PC-3 (cell line): ENCODE measurements around the gene YWHAH. TPM values are rescaled to one million over a fixed set of nuclear protein-coding genes. Genes with fewer than 3 reads are reported as not detected.

Experiments used
- ATAC-seq: fragments of 200-7000 bp; cut with Tn5 transposase; 2 replicates; pipeline ENCODE4 v1.9.1; 2020; ENCODE audit warnings: mild to moderate bottlenecking, moderate library complexity
- BruUV-seq: library from RNA; stranded (reverse); fragments of 400-500 nt; replicated peaks from 2 replicates; lab custom pipeline; 2021; lab: Mats Ljungman, UMichigan
- CTCF ChIA-PET: fragments of 300-600 bp; sonication (Branson Sonifier 250); formaldehyde crosslinking; loops from one replicate; lab custom pipeline; 2022; ENCODE audit warnings: antibody characterized with exemption; lab: Charles Lee
- POLR2A ChIA-PET: fragments of 300-600 bp; sonication (Branson Sonifier 250); formaldehyde crosslinking; loops from one replicate; lab custom pipeline; 2022; ENCODE audit warnings: antibody characterized with exemption; ENCODE audit not compliant: unreplicated experiment; lab: Charles Lee
- DNase-seq: peaks from one replicate; pipeline ENCODE4 v3.0.0-alpha.2; 2015
- H2AFZ ChIP-seq: fragments of 300-600 bp; sonication (generic); 2 replicates; pipeline ENCODE4 v1.6.0; 2016; ENCODE audit warnings: antibody characterized with exemption, low read length
- H3F3A ChIP-seq: fragments of 300-600 bp; sonication (generic); one replicate; pipeline ENCODE4 v1.6.0; 2017; ENCODE audit warnings: antibody characterized with exemption, low read length, control low read depth, mild to moderate bottlenecking; ENCODE audit not compliant: unreplicated experiment
- H3K27ac ChIP-seq: fragments of 300-600 bp; sonication (generic); 2 replicates; pipeline ENCODE4 v1.5.1; 2016; ENCODE audit warnings: mild to moderate bottlenecking, low read length
- H3K27me3 ChIP-seq: fragments of 300-600 bp; sonication (generic); 2 replicates; pipeline ENCODE4 v1.6.1; 2016; ENCODE audit warnings: low read length, mixed read lengths
- H3K36me3 ChIP-seq: fragments of 300-600 bp; sonication (generic); 2 replicates; pipeline ENCODE4 v1.6.1; 2016; ENCODE audit warnings: low read depth, mixed run types, low read length, mixed read lengths
- H3K4me1 ChIP-seq: fragments of 300-600 bp; sonication (generic); 2 replicates; pipeline ENCODE4 v1.5.1; 2016; ENCODE audit warnings: low read length; ENCODE audit not compliant: insufficient read depth
- H3K4me2 ChIP-seq: fragments of 300-600 bp; sonication (generic); 2 replicates; pipeline ENCODE4 v1.6.0; 2016; ENCODE audit warnings: low read length
- H3K4me3 ChIP-seq: fragments of 300-600 bp; sonication (generic); 2 replicates; pipeline ENCODE4 v1.5.1; 2016; ENCODE audit warnings: mild to moderate bottlenecking, low read length, mixed read lengths
- H3K79me2 ChIP-seq: fragments of 300-600 bp; sonication (generic); 2 replicates; pipeline ENCODE4 v1.6.1; 2017; ENCODE audit warnings: low read length, mixed read lengths
- H3K9ac ChIP-seq: fragments of 300-600 bp; sonication (generic); 2 replicates; pipeline ENCODE4 v1.6.0; 2016; ENCODE audit warnings: mild to moderate bottlenecking, low read length
- H3K9me2 ChIP-seq: fragments of 300-600 bp; sonication (generic); replicated peaks from 2 replicates; pipeline ENCODE4 v1.6.1; 2016; ENCODE audit warnings: mixed run types, low read length, mixed read lengths
- H3K9me3 ChIP-seq: fragments of 300-600 bp; sonication (generic); 2 replicates; pipeline ENCODE4 v1.6.1; 2016; ENCODE audit warnings: low read length, mixed read lengths
- H4K20me1 ChIP-seq: fragments of 300-600 bp; sonication (generic); 2 replicates; pipeline ENCODE4 v1.6.1; 2016; ENCODE audit warnings: low read length, mixed read lengths
- CTCF ChIP-seq: fragments of 300-600 bp; sonication (generic); conservative IDR thresholded peaks from 2 replicates; pipeline ENCODE4 v1.5.1; 2017; ENCODE audit warnings: antibody characterized with exemption, low read depth, mild to moderate bottlenecking, low read length
- EZH2 ChIP-seq: fragments of 300-600 bp; sonication (generic); IDR thresholded peaks from one replicate; pipeline ENCODE4 v1.6.1; 2017; ENCODE audit warnings: antibody characterized with exemption, mild to moderate bottlenecking, low read length; ENCODE audit not compliant: unreplicated experiment
- EZH2phosphoT487 ChIP-seq: fragments of 300-600 bp; sonication (generic); IDR thresholded peaks from 2 replicates; pipeline ENCODE4 v1.6.1; 2018; ENCODE audit warnings: mild to moderate bottlenecking, antibody characterized with exemption, low read length, borderline replicate concordance
- intact Hi-C: fragments of 100-400 bp; cut with micrococcal nuclease; formaldehyde crosslinking; loops from 2 replicates; pipeline ENCODE4 v1.9.0; 2023
- total RNA-seq: library from RNA; depleted of rRNA; stranded (reverse); fragments of >200 nt; gene quantifications from 2 replicates; pipeline ENCODE4 v1.2.3, GENCODE V29; 2014

The YWHAH gene
- total RNA-seq, 1 experiment from 2014 or later, result 75.0 TPM

DNA sequence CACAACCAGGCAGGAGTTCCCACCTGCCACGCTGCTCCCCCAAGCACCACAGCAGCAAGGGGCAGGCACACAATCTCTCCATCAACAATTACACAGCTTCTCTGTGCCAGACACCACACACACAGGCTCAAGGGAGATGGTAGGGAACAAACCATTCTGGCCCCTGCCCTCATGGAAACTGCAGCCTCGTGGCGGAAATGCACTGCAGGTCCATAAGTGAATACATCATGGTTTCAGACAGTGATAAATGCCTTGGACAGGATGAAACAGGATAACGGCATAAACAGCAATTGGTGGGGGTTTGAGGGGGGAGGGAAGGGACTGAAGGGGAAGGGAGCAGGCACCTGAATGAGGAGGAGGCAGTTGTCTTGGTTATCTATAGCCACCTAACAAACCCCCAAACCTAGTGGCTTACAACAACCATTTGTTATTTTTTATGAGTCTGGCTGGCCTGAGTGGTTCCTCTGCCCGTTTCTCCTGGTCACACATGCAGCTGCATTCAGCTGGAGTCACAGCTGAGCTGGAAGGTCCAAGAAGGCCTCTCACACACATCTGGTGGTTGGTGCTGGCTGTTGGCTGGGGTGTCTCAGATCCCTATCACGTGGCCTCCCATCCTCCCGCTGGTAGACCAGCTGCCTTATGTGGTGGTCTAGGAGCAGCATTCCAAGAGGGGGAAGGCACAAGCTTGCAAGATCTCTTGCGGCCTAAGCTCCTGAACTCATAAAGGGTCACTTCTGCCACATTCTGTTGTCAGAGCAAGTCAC lies 15.0 kb upstream of the YWHAH start:
- CTCF ChIA-PET, result no interaction called here
- H3K27me3 ChIP-seq, result no peaks in the 10 kb centered on the region

DNA sequence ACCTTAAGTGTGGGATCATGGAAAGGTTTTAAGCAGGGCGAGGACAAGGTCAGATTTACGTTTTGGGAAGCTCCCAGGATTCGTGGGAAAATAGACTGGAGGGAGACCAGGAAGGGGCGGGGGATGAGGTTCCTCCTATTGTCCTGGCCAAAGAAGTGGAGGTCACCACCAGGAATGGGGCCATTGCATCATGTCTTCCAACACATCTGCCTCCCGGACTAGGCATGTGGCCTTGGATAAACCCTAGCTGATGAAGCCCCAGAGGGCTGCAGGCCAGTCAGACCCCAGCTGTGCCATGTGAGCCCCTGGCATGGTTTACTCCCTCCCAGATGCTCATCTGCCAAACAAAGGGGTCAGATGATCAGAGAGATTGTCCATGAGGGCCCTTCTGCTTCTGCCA lies 11.5 kb upstream of the YWHAH start:
- Histone ChIP-seq H3K79me2 (no peaks in the 10 kb centered on the region), H3K9ac (no peak overlapping the region), H3K27me3 (no peaks in the 10 kb centered on the region), H3F3A (no peaks in the 10 kb centered on the region), H3K9me3 (no peaks in the 10 kb centered on the region), H4K20me1 (no peaks in the 10 kb centered on the region), H3K4me3 (no peak overlapping the region), H3K4me2 (no peak overlapping the region), H2AFZ (no peak overlapping the region), H3K27ac (no peak overlapping the region), H3K36me3 (no peaks in the 10 kb centered on the region), H3K4me1 (no peaks in the 10 kb centered on the region), H3K9me2 (no peaks in the 10 kb centered on the region)
- ChIA-PET CTCF (no interaction called here), POLR2A (no interaction called here)
- DNase-seq, result no peak
- BruUV-seq, result no TSS peak
- intact Hi-C loops, result no loop called here
- TF ChIP-seq CTCF, result no peak
- TF ChIP-seq EZH2phosphoT487, result no peak
- no peak for TF ChIP-seq EZH2
- no peak for ATAC-seq

More for the DNA sequence above, 15.0 kb upstream of the YWHAH start:
- no peaks in the 10 kb centered on the region for H3K9me3 ChIP-seq
- H3K4me2 ChIP-seq, result no peak overlapping the region
- H4K20me1 ChIP-seq, result no peaks in the 10 kb centered on the region
- no TSS peak for BruUV-seq
- H3K4me3 ChIP-seq, result no peak overlapping the region
- H3K9me2 ChIP-seq, result no peaks in the 10 kb centered on the region
- no peak overlapping the region for H3K9ac ChIP-seq
- H3K27ac ChIP-seq, result no peak overlapping the region
- no peak for TF ChIP-seq EZH2
- TF ChIP-seq EZH2phosphoT487, result no peak
- no peak for TF ChIP-seq CTCF
- no peaks in the 10 kb centered on the region for H3K4me1 ChIP-seq
- H2AFZ ChIP-seq, result no peak overlapping the region
- POLR2A ChIA-PET, result no interaction called here
- ATAC-seq, result no peak
- no peaks in the 10 kb centered on the region for H3F3A ChIP-seq
- no peak for DNase-seq
- no peaks in the 10 kb centered on the region for H3K79me2 ChIP-seq
- intact Hi-C loops, result no loop called here
- H3K36me3 ChIP-seq, result no peaks in the 10 kb centered on the region

DNA sequence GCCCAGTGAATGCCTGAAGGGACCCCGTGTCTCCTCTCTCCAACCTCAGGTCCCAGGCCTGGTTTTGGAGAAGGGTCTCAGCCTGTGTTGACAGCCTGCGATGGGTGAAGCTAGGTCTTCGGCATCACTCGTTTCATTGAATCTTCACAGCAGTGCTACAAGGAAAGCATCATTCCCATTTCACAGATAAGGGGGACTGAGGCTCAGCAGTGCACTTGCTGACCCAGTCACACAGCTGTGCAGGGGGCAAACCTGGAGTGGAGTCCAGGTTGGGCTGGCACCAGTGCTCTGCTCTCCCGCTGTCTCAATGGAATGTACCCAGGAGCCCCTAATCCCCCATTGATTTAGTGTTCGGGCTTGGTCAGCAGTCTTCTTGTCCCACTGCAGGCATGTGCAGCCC lies 10.9 kb upstream of the YWHAH start:
- POLR2A ChIA-PET, result no interaction called here
- CTCF ChIA-PET, result no interaction called here
- no peak for ATAC-seq
- Histone ChIP-seq H3K79me2 (no peaks in the 10 kb centered on the region), H3K9me3 (no peaks in the 10 kb centered on the region), H4K20me1 (no peaks in the 10 kb centered on the region), H3K27ac (no peak overlapping the region), H3K36me3 (no peaks in the 10 kb centered on the region), H2AFZ (no peak overlapping the region), H3K9me2 (no peaks in the 10 kb centered on the region), H3K9ac (no peak overlapping the region), H3K27me3 (no peaks in the 10 kb centered on the region), H3K4me1 (no peaks in the 10 kb centered on the region), H3F3A (no peaks in the 10 kb centered on the region), H3K4me3 (no peak overlapping the region), H3K4me2 (no peak overlapping the region)
- no TSS peak for BruUV-seq
- DNase-seq, result no peak
- no peak for TF ChIP-seq CTCF
- no peak for TF ChIP-seq EZH2phosphoT487
- TF ChIP-seq EZH2, result no peak
- intact Hi-C loops, result no loop called here
